DMS 273 (cell line): ENCODE results near the gene PSMB9.

Experiments used
- DNase-seq: peaks from one replicate; lab custom pipeline; 2025; ENCODE audit not compliant: unreplicated experiment; lab: John Stamatoyannopoulos, UW

Gene PSMB9

GRCh38 chr6:32894085-32895005, 40.4 kb downstream of the PSMB9 start:
- DNase-seq, result peak; percentile 97

DNA sequence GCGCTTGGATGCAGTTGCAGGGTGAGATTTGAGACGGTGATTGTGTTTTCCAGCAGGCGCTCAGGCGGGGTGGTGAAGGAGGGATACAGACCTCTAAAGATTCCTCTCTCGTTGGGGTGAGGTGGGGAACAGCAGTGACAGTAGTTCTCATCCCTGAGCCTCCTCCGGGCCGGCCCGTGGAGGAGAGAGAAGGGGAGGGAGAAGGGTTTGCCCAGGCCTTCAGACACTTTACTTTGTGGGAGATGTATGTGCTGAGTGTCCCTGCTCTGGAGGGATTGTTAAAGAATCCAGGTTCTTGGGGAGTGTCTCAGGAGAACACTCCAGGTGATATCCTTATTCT, 41.0 kb downstream of the PSMB9 start:
- DNase-seq, result no peak

DNA sequence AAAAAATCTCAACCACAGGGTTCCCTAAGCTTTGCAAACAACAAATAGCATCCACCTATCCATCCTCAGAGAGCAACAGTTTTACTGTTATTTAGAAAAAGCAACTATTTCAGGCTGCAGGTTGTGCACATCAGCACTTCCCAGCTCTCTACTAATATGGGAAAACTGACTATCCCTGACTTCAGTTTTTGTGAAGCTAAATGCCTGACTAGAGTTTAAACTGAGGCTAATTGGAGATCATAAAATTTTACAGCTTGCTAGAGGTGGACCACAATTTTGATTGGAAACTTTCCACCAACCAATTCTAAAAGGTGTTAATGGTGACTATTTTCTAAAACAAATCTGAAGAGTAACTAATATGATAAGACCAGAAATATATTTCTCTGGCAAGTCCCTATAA, 50.0 kb downstream of the PSMB9 start:
- no peak for DNase-seq

DNA sequence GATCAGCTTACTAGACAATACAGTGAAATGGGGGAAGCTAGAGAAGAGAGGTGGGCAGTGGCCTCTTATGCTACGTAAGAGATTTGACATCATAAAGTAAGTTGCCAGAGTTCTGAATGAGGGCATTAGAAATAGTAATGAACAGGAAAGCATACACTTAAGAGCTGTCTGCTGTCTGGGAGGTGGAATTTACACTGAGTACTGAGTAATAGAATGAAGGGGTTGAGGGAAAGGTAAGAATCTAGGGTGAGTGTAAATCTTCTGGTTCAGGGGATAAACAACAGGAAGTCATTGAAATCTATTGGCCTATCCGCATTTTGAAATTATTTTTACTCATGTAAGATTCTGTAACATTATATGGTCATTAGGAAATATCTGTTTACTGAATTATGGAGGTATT, 51.1 kb downstream of the PSMB9 start:
- DNase-seq, result no peak

GRCh38 chr6:32906539-32906938, 52.5 kb downstream of the PSMB9 start:
- no peak for DNase-seq

DNA sequence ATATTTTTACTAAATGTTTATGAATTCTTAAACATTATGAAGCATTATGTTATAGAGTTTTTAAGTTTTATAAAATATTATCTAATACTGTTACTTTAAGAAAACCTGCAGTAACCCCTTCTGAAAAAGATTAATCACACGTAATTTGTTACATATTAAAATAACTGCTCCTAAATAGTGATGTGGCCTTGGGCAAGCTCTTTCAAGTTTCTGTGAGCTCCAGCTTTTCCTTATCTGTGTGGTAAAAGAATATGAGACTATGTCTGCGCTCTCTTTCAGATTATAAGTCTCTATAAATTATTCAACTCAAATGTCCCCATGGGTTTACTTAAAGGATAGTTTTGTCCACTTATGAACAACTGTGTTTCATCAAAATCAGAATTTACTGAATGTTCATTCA, 54.9 kb downstream of the PSMB9 start:
- no peak for DNase-seq
